Measurements from ENCODE around the gene ADORA1. TPM values are rescaled to one million over a fixed set of nuclear protein-coding genes. Genes with fewer than 3 reads are reported as not detected.

The ADORA1 gene
- total and polyA plus RNA-seq, 2 of the 4 experiments (the other 2 are of a cell fraction) = 0.36 to 0.56 TPM

DNA sequence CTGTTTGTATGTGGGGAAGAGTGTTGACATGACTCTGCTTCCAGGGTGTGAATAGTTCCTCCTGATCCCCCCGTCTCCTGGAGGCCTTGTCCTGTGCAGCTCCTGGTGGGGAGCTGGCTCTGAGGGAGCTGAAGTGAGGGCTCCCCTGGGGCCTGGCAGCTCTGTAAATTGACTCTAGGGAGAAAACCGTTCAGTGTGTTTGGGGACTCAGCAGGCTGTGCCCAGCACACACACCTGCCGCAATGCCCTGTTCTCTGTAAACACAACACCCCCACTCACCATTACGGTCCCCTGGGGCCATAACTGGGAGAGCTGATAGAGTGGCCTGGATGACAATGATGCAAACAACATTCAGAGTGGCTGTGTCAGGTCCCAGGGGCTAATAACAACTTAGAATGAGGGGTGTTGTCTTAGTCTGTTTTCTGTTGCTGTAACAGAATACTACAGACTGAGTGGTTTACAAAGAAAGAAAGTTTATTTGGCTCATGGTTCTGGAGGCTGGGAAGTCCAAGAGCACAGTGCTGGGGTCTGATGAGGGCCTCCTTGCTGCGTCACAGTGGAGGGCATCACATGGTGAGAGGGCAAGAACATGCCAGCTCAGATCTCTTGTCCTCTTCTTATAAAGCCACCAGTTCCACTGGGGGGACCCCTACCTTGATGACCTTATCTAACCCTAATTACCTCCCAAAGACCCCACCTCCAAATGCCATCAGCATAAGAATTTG, 15.3 kb downstream of the ADORA1 start:
- no peak overlapping the region for H4K91ac ChIP-seq (ENCODE audit: insufficient read depth, low read depth, low read length)
- no CpG with 5 or more reads among the region's 5 CpGs for WGBS, 2 experiments (ENCODE audit: extremely low coverage in 2 of 2, insufficient read length in 1 of 2)
- no peaks in the 10 kb centered on the region for H3K36me3 ChIP-seq (ENCODE audit: control insufficient read depth, insufficient read depth, low read length)
- intact Hi-C loops (cut with micrococcal nuclease) = no loop called here
- H3K9me1 ChIP-seq (ENCODE audit: insufficient read depth, low read length) = no peaks in the 10 kb centered on the region
- H3K56ac ChIP-seq (ENCODE audit: extremely low read depth, insufficient read depth, low read length) = no peak overlapping the region
- H3K79me1 ChIP-seq (ENCODE audit: low read depth in 1 of 2, low read length in 2 of 2) = no peaks in the 10 kb centered on the region
- H3K4me2 ChIP-seq (ENCODE audit: low read depth, low read length) = no peak overlapping the region
- H3K18ac ChIP-seq (ENCODE audit: low read depth, low read length) = no peak overlapping the region
- H3K9me3 ChIP-seq (ENCODE audit: control insufficient read depth, insufficient read depth, low read length) = peaks cover 2% of the 10 kb centered on the region; the same call in 1 of the 2 replicates
- no peak overlapping the region for H4K5ac ChIP-seq (ENCODE audit: low read depth, low read length)
- dilution Hi-C loops (cut with HindIII; ENCODE audit: low sequenced_read_pairs, unreplicated experiment) = no loop called here
- no peak overlapping the region for H3K4ac ChIP-seq (ENCODE audit: low read depth, low read length)
- H2AFZ ChIP-seq (replicated peaks; ENCODE audit: low read length, poor library complexity) = no peak overlapping the region
- no peak overlapping the region for H3K9ac ChIP-seq (ENCODE audit: low read depth, low read length)
- TF ChIP-seq BHLHE40 (IDR thresholded peaks at IDR 0.05; ENCODE audit: low read depth, low read length) (no peak), SMC3 (IDR thresholded peaks at IDR 0.05; ENCODE audit: low read depth, low read length) (no peak), RCOR1 (IDR thresholded peaks at IDR 0.05; ENCODE audit: insufficient replicate concordance, low read length) (no peak), RFX5 (IDR thresholded peaks at IDR 0.05; ENCODE audit: low read depth, low read length) (no peak), FOS (IDR thresholded peaks at IDR 0.05; ENCODE audit: low read depth, low read length) (no peak), MAZ (IDR thresholded peaks at IDR 0.05; ENCODE audit: borderline replicate concordance, low read depth, low read length) (no peak), RAD21 (IDR thresholded peaks at IDR 0.05; ENCODE audit: low read length) (no peak), CEBPB (IDR thresholded peaks at IDR 0.05; ENCODE audit: low read depth, low read length) (no peak), NFE2L2 (IDR thresholded peaks at IDR 0.05; ENCODE audit: low read depth, low read length) (no peak), CHD1 (IDR thresholded peaks at IDR 0.05; ENCODE audit: low read depth, low read length) (no peak), MAFK (IDR thresholded peaks at IDR 0.05; ENCODE audit: low read depth, low read length) (no peak), POLR2A (IDR thresholded peaks at IDR 0.05; ENCODE audit: low read depth, low read length) (no peak), MXI1 (IDR thresholded peaks at IDR 0.05; ENCODE audit: borderline replicate concordance, low read depth, low read length) (no peak), CTCF (conservative IDR thresholded peaks at IDR 0.05; ENCODE audit: low read depth, low read length) (no peak)
- TF ChIP-seq, protein P1, sequence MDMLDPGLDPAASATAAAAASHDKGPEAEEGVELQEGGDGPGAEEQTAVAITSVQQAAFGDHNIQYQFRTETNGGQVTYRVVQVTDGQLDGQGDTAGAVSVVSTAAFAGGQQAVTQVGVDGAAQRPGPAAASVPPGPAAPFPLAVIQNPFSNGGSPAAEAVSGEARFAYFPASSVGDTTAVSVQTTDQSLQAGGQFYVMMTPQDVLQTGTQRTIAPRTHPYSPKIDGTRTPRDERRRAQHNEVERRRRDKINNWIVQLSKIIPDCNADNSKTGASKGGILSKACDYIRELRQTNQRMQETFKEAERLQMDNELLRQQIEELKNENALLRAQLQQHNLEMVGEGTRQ (IDR thresholded peaks at IDR 0.05; ENCODE audit: low read depth, low read length) = no peak
- TF ChIP-seq, protein P2, sequence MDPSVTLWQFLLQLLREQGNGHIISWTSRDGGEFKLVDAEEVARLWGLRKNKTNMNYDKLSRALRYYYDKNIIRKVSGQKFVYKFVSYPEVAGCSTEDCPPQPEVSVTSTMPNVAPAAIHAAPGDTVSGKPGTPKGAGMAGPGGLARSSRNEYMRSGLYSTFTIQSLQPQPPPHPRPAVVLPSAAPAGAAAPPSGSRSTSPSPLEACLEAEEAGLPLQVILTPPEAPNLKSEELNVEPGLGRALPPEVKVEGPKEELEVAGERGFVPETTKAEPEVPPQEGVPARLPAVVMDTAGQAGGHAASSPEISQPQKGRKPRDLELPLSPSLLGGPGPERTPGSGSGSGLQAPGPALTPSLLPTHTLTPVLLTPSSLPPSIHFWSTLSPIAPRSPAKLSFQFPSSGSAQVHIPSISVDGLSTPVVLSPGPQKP (IDR thresholded peaks at IDR 0.05; ENCODE audit: borderline replicate concordance, low read depth, low read length) = no peak
- H3K14ac ChIP-seq (replicated peaks; ENCODE audit: low read depth, low read length) = no peak overlapping the region
- no peak overlapping the region for H2BK20ac ChIP-seq (ENCODE audit: low read depth, low read length)
- no peak overlapping the region for H2AK5ac ChIP-seq (ENCODE audit: low read depth, low read length)
- peaks cover 31% of the 10 kb centered on the region for H3K27me3 ChIP-seq (ENCODE audit: control insufficient read depth, insufficient read depth, low read length)
- H3K4me1 ChIP-seq (ENCODE audit: control insufficient read depth, insufficient read depth, low read length) = no peaks in the 10 kb centered on the region; the same call in 1 of the 2 replicates
- no peak overlapping the region for H2BK120ac ChIP-seq (ENCODE audit: low read depth, low read length)
- H2BK5ac ChIP-seq (ENCODE audit: low read depth, low read length, poor library complexity, severe bottlenecking) = no peak overlapping the region
- no peak for ATAC-seq (ENCODE audit: low read depth)
- CTCF ChIA-PET = no interaction called here
- in situ Hi-C loops (cut with MboI; ENCODE audit: low sequenced_read_pairs) = no loop called here
- no peak overlapping the region for H2AK9ac ChIP-seq (replicated peaks; ENCODE audit: low read depth, low read length, poor library complexity)
- no peak overlapping the region for H3K23ac ChIP-seq (ENCODE audit: low read depth, low read length)
- no peak overlapping the region for H3K27ac ChIP-seq (ENCODE audit: insufficient read depth, low read length)
- H2BK15ac ChIP-seq (ENCODE audit: low read depth, low read length) = no peak overlapping the region
- BruUV-seq (replicated peaks) = no TSS peak
- no peak for DNase-seq
- H4K8ac ChIP-seq (ENCODE audit: low read depth in 2 of 2, low read length in 2 of 2) = no peak overlapping the region
- no peak overlapping the region for H3K4me3 ChIP-seq (ENCODE audit: insufficient read depth, low read depth, low read length)
- H4K20me1 ChIP-seq (ENCODE audit: insufficient read depth, low read length) = no peaks in the 10 kb centered on the region
- POLR2A ChIA-PET (ENCODE audit: unreplicated experiment) = no interaction called here

Data from IMR-90 (cell line).